Measurements from ENCODE around the gene LTB. TPM values are rescaled to one million over a fixed set of nuclear protein-coding genes. Genes with fewer than 3 reads are reported as not detected.

Gene LTB
- total and polyA plus RNA-seq, 9 of the 15 experiments (the other 6 are each of a cell fraction or from before 2014, with no cell fraction given), result 0.07 to 0.51 TPM; not detected in 7

DNA sequence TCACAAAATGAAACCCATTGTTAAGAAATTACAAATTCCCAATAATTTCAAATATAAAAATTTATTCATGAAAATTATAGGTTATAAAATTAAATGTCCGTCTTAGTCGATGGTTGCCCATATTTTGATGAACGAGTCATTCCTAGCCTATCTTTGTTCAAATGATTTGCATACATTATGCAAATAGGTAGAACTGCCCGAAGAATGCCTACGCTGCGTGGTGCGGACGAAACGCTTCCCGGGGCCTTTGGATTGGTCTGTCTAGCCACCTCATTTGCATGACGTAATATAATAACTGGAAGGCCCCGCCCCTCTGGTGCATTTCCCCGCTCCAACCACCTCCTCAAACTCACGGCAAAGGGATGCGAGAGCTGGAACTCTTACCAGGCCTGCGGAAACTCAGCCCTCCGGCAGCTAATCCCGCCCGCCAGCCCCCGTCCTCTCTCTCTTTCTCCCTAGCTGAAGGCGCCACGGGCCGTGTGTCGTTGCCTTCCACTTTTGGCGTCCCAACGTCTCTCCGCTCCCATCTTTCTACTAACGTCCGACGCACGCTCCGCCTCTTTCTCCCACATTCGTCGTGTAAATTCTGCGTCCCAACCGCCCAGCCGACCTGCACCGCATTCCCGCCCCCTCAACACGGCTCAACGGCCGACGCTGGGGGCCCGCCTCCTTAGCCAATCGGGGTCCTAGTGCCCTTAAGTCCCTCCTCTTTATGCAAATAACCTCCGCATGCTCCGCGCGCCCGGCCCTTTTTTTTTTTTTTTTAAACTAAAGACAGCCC is 37.8 kb upstream of the LTB start (continued):
- TF ChIP-seq, protein P1, sequence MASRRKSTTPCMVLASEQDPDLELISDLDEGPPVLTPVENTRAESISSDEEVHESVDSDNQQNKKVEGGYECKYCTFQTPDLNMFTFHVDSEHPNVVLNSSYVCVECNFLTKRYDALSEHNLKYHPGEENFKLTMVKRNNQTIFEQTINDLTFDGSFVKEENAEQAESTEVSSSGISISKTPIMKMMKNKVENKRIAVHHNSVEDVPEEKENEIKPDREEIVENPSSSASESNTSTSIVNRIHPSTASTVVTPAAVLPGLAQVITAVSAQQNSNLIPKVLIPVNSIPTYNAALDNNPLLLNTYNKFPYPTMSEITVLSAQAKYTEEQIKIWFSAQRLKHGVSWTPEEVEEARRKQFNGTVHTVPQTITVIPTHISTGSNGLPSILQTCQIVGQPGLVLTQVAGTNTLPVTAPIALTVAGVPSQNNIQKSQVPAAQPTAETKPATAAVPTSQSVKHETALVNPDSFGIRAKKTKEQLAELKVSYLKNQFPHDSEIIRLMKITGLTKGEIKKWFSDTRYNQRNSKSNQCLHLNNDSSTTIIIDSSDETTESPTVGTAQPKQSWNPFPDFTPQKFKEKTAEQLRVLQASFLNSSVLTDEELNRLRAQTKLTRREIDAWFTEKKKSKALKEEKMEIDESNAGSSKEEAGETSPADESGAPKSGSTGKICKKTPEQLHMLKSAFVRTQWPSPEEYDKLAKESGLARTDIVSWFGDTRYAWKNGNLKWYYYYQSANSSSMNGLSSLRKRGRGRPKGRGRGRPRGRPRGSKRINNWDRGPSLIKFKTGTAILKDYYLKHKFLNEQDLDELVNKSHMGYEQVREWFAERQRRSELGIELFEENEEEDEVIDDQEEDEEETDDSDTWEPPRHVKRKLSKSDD (conservative IDR thresholded peaks at IDR 0.05; ENCODE audit: low read length), result 0 out of 2 replicates have a peak, but pooled peaks have one; percentile 20
- TF ChIP-seq XRCC3 (IDR thresholded peaks at IDR 0.05) (no peak), EZH2 (IDR thresholded peaks at IDR 0.05; ENCODE audit: borderline replicate concordance, low read depth, low read length) (no peak), KAT7 (CRISPR knock-in tag; IDR thresholded peaks at IDR 0.05; ENCODE audit: borderline replicate concordance) (no peak), RBM39 (optimal IDR thresholded peaks at IDR 0.05; ENCODE audit: low read depth, low read length) (no peak), KLF6 (CRISPR knock-in tag; IDR thresholded peaks at IDR 0.05; ENCODE audit: borderline replicate concordance) (peak; percentile 80; the same call in 1 of the 2 replicates), ETV6 (IDR thresholded peaks at IDR 0.05; ENCODE audit: borderline replicate concordance in 1 of 2, low read depth in 2 of 2, low read length in 1 of 2) (no peak), ETV6 (CRISPR knock-in tag; IDR thresholded peaks at IDR 0.05; ENCODE audit: borderline replicate concordance) (no peak), HMGN3 (IDR thresholded peaks at IDR 0.05; ENCODE audit: borderline replicate concordance, extremely low read depth, insufficient read length, low read depth, low read length) (peak; percentile 88), RNF2 (IDR thresholded peaks at IDR 0.05) (peak; percentile 69)
- TF ChIP-seq, protein P2, sequence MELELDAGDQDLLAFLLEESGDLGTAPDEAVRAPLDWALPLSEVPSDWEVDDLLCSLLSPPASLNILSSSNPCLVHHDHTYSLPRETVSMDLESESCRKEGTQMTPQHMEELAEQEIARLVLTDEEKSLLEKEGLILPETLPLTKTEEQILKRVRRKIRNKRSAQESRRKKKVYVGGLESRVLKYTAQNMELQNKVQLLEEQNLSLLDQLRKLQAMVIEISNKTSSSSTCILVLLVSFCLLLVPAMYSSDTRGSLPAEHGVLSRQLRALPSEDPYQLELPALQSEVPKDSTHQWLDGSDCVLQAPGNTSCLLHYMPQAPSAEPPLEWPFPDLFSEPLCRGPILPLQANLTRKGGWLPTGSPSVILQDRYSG (tag; conservative IDR thresholded peaks at IDR 0.05; ENCODE audit: low read depth), result no peak
- TF ChIP-seq, protein P3, sequence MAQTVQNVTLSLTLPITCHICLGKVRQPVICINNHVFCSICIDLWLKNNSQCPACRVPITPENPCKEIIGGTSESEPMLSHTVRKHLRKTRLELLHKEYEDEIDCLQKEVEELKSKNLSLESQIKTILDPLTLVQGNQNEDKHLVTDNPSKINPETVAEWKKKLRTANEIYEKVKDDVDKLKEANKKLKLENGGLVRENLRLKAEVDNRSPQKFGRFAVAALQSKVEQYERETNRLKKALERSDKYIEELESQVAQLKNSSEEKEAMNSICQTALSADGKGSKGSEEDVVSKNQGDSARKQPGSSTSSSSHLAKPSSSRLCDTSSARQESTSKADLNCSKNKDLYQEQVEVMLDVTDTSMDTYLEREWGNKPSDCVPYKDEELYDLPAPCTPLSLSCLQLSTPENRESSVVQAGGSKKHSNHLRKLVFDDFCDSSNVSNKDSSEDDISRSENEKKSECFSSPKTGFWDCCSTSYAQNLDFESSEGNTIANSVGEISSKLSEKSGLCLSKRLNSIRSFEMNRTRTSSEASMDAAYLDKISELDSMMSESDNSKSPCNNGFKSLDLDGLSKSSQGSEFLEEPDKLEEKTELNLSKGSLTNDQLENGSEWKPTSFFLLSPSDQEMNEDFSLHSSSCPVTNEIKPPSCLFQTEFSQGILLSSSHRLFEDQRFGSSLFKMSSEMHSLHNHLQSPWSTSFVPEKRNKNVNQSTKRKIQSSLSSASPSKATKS (CRISPR knock-in tag; IDR thresholded peaks at IDR 0.05), result 0 out of 2 replicates have a peak, but pooled peaks have one; percentile 49
- TF ChIP-seq, protein P4, sequence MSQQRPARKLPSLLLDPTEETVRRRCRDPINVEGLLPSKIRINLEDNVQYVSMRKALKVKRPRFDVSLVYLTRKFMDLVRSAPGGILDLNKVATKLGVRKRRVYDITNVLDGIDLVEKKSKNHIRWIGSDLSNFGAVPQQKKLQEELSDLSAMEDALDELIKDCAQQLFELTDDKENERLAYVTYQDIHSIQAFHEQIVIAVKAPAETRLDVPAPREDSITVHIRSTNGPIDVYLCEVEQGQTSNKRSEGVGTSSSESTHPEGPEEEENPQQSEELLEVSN (IDR thresholded peaks at IDR 0.05; ENCODE audit: borderline replicate concordance in 1 of 2, extremely low read depth in 1 of 2, insufficient read depth in 1 of 2, insufficient read length in 1 of 2, low read depth in 1 of 2, low read length in 1 of 2, poor library complexity in 1 of 2, severe bottlenecking in 1 of 2), result peak; percentile 95 to 97
- TF ChIP-seq, protein P5, sequence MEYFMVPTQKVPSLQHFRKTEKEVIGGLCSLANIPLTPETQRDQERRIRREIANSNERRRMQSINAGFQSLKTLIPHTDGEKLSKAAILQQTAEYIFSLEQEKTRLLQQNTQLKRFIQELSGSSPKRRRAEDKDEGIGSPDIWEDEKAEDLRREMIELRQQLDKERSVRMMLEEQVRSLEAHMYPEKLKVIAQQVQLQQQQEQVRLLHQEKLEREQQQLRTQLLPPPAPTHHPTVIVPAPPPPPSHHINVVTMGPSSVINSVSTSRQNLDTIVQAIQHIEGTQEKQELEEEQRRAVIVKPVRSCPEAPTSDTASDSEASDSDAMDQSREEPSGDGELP (CRISPR knock-in tag; IDR thresholded peaks at IDR 0.05; ENCODE audit: borderline replicate concordance), result peak; percentile 94
- TF ChIP-seq, protein P6, sequence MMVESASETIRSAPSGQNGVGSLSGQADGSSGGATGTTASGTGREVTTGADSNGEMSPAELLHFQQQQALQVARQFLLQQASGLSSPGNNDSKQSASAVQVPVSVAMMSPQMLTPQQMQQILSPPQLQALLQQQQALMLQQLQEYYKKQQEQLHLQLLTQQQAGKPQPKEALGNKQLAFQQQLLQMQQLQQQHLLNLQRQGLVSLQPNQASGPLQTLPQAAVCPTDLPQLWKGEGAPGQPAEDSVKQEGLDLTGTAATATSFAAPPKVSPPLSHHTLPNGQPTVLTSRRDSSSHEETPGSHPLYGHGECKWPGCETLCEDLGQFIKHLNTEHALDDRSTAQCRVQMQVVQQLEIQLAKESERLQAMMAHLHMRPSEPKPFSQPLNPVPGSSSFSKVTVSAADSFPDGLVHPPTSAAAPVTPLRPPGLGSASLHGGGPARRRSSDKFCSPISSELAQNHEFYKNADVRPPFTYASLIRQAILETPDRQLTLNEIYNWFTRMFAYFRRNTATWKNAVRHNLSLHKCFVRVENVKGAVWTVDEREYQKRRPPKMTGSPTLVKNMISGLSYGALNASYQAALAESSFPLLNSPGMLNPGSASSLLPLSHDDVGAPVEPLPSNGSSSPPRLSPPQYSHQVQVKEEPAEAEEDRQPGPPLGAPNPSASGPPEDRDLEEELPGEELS (CRISPR knock-in tag; IDR thresholded peaks at IDR 0.05; ENCODE audit: borderline replicate concordance), result no peak

Measured in K562 (cell line).